ENCODE measurements around the gene PRLH.

Gene PRLH

GRCh38 chr2:237564526-237565131 is 1.7 kb upstream of the PRLH start:
- no peak for DNase-seq (ENCODE audit: low read depth)
- TF ChIP-seq MYC (IDR thresholded peaks at IDR 0.05; ENCODE audit: low read depth, low read length) = no peak
- TF ChIP-seq POLR2A (IDR thresholded peaks at IDR 0.05; ENCODE audit: extremely low read depth, insufficient read length) = no peak
- no peak for TF ChIP-seq CTCF (IDR thresholded peaks at IDR 0.05; ENCODE audit: low read depth, low read length)
- TF ChIP-seq MAX (IDR thresholded peaks at IDR 0.05; ENCODE audit: low read depth, low read length) = no peak
- no peak overlapping the region for H3K4me3 ChIP-seq (ENCODE audit: low read depth, low read length)

GRCh38 chr2:237565974-237566373 is 400 bp upstream of the PRLH start:
- H3K4me3 ChIP-seq (ENCODE audit: low read depth, low read length) = no peak overlapping the region
- TF ChIP-seq CTCF (IDR thresholded peaks at IDR 0.05; ENCODE audit: low read depth, low read length) (no peak), MYC (IDR thresholded peaks at IDR 0.05; ENCODE audit: low read depth, low read length) (no peak), POLR2A (IDR thresholded peaks at IDR 0.05; ENCODE audit: extremely low read depth, insufficient read length) (no peak), MAX (IDR thresholded peaks at IDR 0.05; ENCODE audit: low read depth, low read length) (no peak)
- no peak for DNase-seq (ENCODE audit: low read depth)

GRCh38 chr2:237567276-237568029 is 1.1 kb downstream of the PRLH start:
- DNase-seq (ENCODE audit: low read depth) = no peak
- no peak for TF ChIP-seq MAX (IDR thresholded peaks at IDR 0.05; ENCODE audit: low read depth, low read length)
- TF ChIP-seq MYC (IDR thresholded peaks at IDR 0.05; ENCODE audit: low read depth, low read length) = no peak
- no peak for TF ChIP-seq CTCF (IDR thresholded peaks at IDR 0.05; ENCODE audit: low read depth, low read length)
- TF ChIP-seq POLR2A (IDR thresholded peaks at IDR 0.05; ENCODE audit: extremely low read depth, insufficient read length) = no peak
- no peak overlapping the region for H3K4me3 ChIP-seq (ENCODE audit: low read depth, low read length)

GRCh38 chr2:237568121-237568660 is 1.8 kb downstream of the PRLH start:
- no peak overlapping the region for H3K4me3 ChIP-seq (ENCODE audit: low read depth, low read length)
- TF ChIP-seq MAX (IDR thresholded peaks at IDR 0.05; ENCODE audit: low read depth, low read length) (no peak), POLR2A (IDR thresholded peaks at IDR 0.05; ENCODE audit: extremely low read depth, insufficient read length) (no peak), CTCF (IDR thresholded peaks at IDR 0.05; ENCODE audit: low read depth, low read length) (no peak), MYC (IDR thresholded peaks at IDR 0.05; ENCODE audit: low read depth, low read length) (no peak)
- DNase-seq (ENCODE audit: low read depth) = no peak

GRCh38 chr2:237569041-237569440 is 2.7 kb downstream of the PRLH start:
- DNase-seq (ENCODE audit: low read depth) = no peak
- TF ChIP-seq POLR2A (IDR thresholded peaks at IDR 0.05; ENCODE audit: extremely low read depth, insufficient read length) (no peak), MYC (IDR thresholded peaks at IDR 0.05; ENCODE audit: low read depth, low read length) (no peak), MAX (IDR thresholded peaks at IDR 0.05; ENCODE audit: low read depth, low read length) (no peak), CTCF (IDR thresholded peaks at IDR 0.05; ENCODE audit: low read depth, low read length) (no peak)
- H3K4me3 ChIP-seq (ENCODE audit: low read depth, low read length) = no peak overlapping the region

All from NB4 (cell line).